Activated CD4-positive, alpha-beta T cell treated with anti-CD3 and anti-CD28 coated beads for 1 hour (primary cell): ENCODE measurements around the gene TMF1.

Experiments
- DNase-seq: peaks from one replicate; pipeline ENCODE4 v3.0.0-alpha.2; 2020

TMF1 gene, protein sequence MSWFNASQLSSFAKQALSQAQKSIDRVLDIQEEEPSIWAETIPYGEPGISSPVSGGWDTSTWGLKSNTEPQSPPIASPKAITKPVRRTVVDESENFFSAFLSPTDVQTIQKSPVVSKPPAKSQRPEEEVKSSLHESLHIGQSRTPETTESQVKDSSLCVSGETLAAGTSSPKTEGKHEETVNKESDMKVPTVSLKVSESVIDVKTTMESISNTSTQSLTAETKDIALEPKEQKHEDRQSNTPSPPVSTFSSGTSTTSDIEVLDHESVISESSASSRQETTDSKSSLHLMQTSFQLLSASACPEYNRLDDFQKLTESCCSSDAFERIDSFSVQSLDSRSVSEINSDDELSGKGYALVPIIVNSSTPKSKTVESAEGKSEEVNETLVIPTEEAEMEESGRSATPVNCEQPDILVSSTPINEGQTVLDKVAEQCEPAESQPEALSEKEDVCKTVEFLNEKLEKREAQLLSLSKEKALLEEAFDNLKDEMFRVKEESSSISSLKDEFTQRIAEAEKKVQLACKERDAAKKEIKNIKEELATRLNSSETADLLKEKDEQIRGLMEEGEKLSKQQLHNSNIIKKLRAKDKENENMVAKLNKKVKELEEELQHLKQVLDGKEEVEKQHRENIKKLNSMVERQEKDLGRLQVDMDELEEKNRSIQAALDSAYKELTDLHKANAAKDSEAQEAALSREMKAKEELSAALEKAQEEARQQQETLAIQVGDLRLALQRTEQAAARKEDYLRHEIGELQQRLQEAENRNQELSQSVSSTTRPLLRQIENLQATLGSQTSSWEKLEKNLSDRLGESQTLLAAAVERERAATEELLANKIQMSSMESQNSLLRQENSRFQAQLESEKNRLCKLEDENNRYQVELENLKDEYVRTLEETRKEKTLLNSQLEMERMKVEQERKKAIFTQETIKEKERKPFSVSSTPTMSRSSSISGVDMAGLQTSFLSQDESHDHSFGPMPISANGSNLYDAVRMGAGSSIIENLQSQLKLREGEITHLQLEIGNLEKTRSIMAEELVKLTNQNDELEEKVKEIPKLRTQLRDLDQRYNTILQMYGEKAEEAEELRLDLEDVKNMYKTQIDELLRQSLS

GRCh38 chr3:69051756-69052471 lies at the start of gene TMF1:
Gene TMF1, minus strand, starts transcription at chr3:69052333. Its CDS starts 247 bp downstream, at chr3:69052086.
- DNase-seq = peak; percentile 95

GRCh38 chr3:69099576-69099975 lies 47.4 kb upstream of the TMF1 start:
- no peak for DNase-seq

GRCh38 chr3:69097407-69098086 lies 45.4 kb upstream of the TMF1 start:
- DNase-seq = no peak

- no peak for DNase-seq
Measured at GRCh38 chr3:69096299-69096698, 44.2 kb upstream of the TMF1 start.

DNA sequence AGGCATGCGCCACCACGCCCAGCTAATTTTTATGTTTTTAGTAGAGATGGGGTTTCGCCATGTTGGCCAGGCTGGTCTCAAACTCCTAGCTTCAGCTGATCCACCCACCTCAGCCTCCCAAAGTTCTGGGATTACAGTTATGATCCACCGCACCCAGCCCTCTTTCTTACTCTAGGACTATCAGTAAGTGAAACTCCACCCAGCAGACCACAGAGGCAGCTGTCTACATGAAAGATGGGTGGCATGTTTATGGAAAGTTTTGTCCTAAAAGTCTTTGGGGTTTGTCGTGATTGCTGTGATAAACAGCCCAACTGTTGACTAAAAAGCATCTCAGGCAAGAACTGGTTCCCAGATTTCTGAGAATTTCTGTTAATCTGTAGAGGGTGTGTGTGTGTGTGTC lies 43.5 kb upstream of the TMF1 start:
- DNase-seq = no peak

- no peak for DNase-seq
Measured at GRCh38 chr3:69094467-69095205, 42.5 kb upstream of the TMF1 start.

- no peak for DNase-seq
Measured at GRCh38 chr3:69092030-69092516, 39.9 kb upstream of the TMF1 start.

- no peak for DNase-seq
Measured at GRCh38 chr3:69091389-69092029, 39.4 kb upstream of the TMF1 start.

- DNase-seq = no peak
Measured at GRCh38 chr3:69090021-69090420, 37.9 kb upstream of the TMF1 start.

DNA sequence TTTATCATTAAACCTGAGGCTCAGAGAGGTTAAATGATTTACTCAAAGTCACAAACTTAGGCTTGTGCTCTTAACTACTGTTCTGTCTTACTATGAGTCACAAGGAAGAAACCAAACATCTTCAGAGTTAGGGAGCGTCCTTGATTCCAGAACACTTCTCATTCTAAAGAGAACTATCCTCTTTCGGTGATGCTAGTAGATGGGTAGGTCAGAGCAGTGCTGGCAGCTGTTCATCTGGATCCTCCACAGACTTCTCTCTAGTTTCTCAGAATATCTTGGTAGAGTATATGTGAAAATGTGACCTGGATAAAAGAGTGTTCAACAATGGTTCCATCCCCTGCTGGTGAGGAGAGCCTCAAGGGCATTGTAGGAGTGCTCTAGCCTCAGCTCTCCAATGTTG lies 35.9 kb upstream of the TMF1 start:
- no peak for DNase-seq

- DNase-seq = no peak
Measured at GRCh38 chr3:69087030-69087791, 35.1 kb upstream of the TMF1 start.

- peak; percentile 63 for DNase-seq
Measured at GRCh38 chr3:69085833-69086722, 33.9 kb upstream of the TMF1 start.

DNA sequence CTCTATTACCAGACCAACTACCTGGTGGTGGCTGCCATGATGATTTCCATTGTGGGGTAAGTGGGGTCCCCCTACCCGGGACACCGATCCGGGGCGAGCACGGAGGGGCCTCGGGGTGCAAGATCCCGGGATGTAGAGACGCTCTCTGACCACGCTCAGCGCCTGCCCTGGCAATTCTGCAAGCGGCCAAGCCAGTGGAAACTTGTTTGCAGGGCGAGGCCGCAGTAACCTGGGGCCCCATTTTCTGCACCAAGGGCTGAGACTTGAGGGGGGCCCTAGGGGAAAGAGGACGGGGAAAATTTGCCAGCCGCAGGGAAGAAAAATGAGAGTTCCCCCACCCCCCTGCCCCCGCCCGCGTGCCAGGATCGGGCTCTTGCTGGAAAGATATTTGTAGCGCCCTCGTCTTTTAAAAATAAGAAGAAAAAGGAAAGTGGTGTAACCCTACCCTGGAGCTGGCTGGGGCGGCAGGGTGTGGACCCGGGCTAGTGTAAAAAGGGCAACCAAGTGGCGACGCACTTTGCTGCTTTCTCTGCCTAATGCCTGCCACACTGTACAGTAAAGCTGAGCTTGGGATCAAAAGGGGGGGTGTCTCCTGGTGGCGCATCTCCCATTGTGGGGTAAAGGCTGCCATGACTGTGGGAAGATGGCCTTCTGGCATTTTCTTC lies 33.2 kb upstream of the TMF1 start:
- no peak for DNase-seq

- peak; percentile 82 for DNase-seq
Measured at GRCh38 chr3:69084326-69085167, 32.4 kb upstream of the TMF1 start, which contains the start of gene ARL6IP5. Gene ARL6IP5, plus strand, starts transcription at chr3:69084937. Its CDS starts 111 bp downstream, at chr3:69085048.

DNA sequence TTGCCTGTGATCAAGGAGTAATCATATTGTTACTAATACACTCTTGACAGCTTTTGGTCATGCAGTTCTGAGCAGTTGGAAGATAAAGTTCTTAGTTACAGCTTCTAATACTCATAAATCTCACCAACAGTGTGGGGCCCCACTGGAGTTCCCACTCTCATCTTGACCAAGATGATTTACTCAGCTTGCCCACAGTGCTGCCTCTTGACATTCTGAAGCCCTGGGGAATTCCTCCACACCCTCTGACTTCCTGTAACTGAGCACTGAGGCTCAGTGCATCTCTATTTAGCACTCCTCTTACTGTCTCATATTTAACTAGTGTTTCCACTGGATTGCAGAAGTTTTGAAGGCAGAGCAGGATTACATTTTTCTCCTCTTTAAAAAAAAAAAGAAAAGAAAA lies 30.7 kb upstream of the TMF1 start:
- DNase-seq = peak; percentile 37

DNA sequence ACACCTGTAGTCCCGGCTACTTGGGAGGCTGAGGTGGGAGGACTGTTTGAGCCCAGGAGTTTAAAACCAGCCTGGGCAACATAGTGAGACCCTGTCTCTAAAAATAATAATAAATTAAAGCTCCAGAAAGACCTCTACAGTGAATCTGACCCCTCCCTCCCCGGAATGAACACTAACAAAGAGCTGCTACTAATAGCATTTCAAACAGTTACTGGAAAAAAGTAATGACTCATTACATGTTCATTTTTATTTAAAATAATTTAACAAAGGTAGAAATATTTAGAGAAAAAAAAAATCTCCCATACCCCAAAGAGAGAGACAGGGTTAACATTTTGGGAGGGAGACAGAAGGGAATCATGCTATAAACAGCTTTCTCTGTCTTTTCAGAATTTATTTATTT lies 30.2 kb upstream of the TMF1 start:
- no peak for DNase-seq

- DNase-seq = no peak
Measured at GRCh38 chr3:69081583-69082262, 29.6 kb upstream of the TMF1 start.
